AG04449 (cell line): ENCODE results near the gene AGPS.

Source experiments
- CTCF ChIA-PET: fragments of 350-600 bp; formaldehyde crosslinking; extraction: SDS; loops from one replicate; lab custom pipeline; 2021; ENCODE audit warnings: antibody characterized with exemption; lab: Yijun Ruan, JAX
- POLR2A ChIA-PET: fragments of 400-600, 350-600 bp; formaldehyde crosslinking; extraction: SDS; loops from one replicate; lab custom pipeline; 2020; ENCODE audit warnings: antibody characterized with exemption, inconsistent platforms; lab: Yijun Ruan, JAX
- DNase-seq: peaks from one replicate; pipeline ENCODE4 v3.0.0-alpha.2; 2010; ENCODE audit warnings: low read depth, low spot score
- H3K4me3 ChIP-seq: 2 replicates; pipeline ENCODE4 v1.5.1; 2011; ENCODE audit warnings: low read depth, mild to moderate bottlenecking, control low read depth, low read length
- CTCF ChIP-seq: IDR thresholded peaks from one replicate; pipeline ENCODE4 v1.5.1; 2011; ENCODE audit warnings: mild to moderate bottlenecking, moderate library complexity, low read length, control low read depth, inconsistent platforms; ENCODE audit not compliant: insufficient read depth; ENCODE audit errors: missing control alignments

Gene AGPS

GRCh38 chr2:177518754-177519153, 126.2 kb downstream of the AGPS start:
- CTCF ChIA-PET = interaction anchor here (1.9 kb wide), 1 partner anchor 29 kb away, joined by 8 read pairs; no protein-coding TSS in a partner anchor
- no peak overlapping the region for H3K4me3 ChIP-seq
- no peak for DNase-seq
- TF ChIP-seq CTCF = no peak
- POLR2A ChIA-PET = no interaction called here

- no peak overlapping the region for H3K4me3 ChIP-seq
- CTCF ChIA-PET = interaction anchor here (1.9 kb wide), 1 partner anchor 30 kb away, joined by 8 read pairs; no protein-coding TSS in a partner anchor
- POLR2A ChIA-PET = no interaction called here
- no peak for TF ChIP-seq CTCF
- no peak for DNase-seq
Measured at GRCh38 chr2:177519534-177520115, 127.1 kb downstream of the AGPS start.

GRCh38 chr2:177520324-177520723, 127.8 kb downstream of the AGPS start:
- CTCF ChIA-PET = interaction anchor here (1.9 kb wide), 1 partner anchor 31 kb away, joined by 8 read pairs; no protein-coding TSS in a partner anchor
- DNase-seq = no peak
- POLR2A ChIA-PET = no interaction called here
- TF ChIP-seq CTCF = no peak
- no peak overlapping the region for H3K4me3 ChIP-seq

- no peak for DNase-seq
- ChIA-PET POLR2A (no interaction called here), CTCF (interaction anchor here (1.7 to 2.1 kb wide), 2 partner anchors 34 to 81 kb away, joined by 6 to 7 read pairs; no protein-coding TSS in a partner anchor)
- no peak for TF ChIP-seq CTCF
- no peak overlapping the region for H3K4me3 ChIP-seq
Measured at GRCh38 chr2:177523781-177524180, 131.2 kb downstream of the AGPS start.

- TF ChIP-seq CTCF = no peak
- ChIA-PET POLR2A (no interaction called here), CTCF (interaction anchor here (1.0 to 1.7 kb wide), 2 partner anchors 16 to 36 kb away, joined by 5 read pairs; no protein-coding TSS in a partner anchor)
- no peak overlapping the region for H3K4me3 ChIP-seq
- DNase-seq = no peak
Measured at GRCh38 chr2:177525351-177525924, 132.9 kb downstream of the AGPS start.

GRCh38 chr2:177528351-177528933, 135.9 kb downstream of the AGPS start:
- POLR2A ChIA-PET = no interaction called here
- CTCF ChIA-PET = interaction anchor here (0.9 kb wide), 1 partner anchor 18 kb away, joined by 3 read pairs; no protein-coding TSS in a partner anchor
- DNase-seq = no peak
- H3K4me3 ChIP-seq = no peak overlapping the region
- no peak for TF ChIP-seq CTCF
